ENCODE results near the gene ULBP2.
"Not testable (repeated sequence)": the region's sequence is repeated elsewhere in the genome, so short reads cannot be mapped to it uniquely, and the experiment has no call there.

ULBP2 gene

DNA sequence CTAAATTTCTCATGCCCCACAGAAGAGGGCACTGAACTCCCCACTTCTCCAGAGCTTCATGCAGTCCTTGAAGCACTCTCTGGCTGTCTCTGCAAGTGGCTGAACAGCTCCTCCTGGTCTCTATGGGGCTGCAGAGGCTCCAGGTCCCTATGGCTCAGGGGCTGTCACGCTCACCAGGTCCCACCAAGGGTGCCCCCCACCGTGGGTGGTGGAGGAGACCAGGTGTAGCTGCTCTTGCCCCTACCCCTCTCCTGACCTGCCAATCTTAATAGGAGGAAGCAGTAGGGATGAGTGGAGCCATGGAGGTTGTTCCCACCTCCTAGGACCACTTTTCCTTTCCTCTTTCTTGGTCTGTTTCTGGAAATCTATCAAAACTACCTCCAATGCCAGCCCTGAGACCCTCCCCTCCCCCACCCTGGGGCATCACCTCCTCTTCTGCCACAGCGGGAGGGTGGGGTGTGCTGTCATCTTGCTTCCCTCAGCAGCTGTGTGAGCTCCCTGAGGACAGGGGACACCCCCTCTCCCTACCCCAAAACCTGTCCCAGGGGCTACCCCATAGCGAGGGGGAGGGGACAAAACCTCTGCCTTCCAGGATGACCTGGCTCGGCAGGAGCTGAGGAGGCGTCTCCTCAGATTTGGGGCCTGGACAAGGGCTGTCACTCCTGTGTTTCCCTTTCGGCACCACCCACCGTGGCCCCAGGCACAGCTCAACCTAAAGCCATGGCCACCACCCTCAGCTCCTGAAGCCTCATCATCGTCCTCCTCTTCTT lies 31.9 kb upstream of the ULBP2 start:
- DNase-seq (ENCODE audit: low read depth) = no peak

DNA sequence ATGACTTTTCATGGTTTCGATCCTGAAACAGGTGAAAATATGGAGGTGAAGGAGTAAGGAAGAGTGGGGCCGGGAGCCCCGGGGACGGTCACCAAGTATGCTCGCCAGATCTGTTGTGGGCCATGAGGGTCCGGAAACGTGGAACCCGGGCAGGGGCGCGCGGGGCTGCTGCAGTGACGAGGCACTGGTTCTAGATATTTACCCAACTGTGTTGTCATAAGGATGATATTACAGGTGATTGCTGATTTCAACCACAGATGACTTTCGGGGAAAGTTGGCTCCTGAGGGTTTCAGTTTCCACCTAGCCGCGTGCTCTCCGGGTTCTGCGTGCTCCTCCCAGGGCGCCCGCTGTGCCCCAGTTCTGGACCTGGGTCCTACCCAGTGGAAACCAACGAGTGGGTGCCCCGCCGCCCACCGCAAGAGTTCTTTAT lies 31.1 kb upstream of the ULBP2 start:
- DNase-seq (ENCODE audit: low read depth) = no peak

GRCh38 chr6:149912680-149913079 lies 29.1 kb upstream of the ULBP2 start:
- DNase-seq (ENCODE audit: low read depth) = not testable (repeated sequence)

DNA sequence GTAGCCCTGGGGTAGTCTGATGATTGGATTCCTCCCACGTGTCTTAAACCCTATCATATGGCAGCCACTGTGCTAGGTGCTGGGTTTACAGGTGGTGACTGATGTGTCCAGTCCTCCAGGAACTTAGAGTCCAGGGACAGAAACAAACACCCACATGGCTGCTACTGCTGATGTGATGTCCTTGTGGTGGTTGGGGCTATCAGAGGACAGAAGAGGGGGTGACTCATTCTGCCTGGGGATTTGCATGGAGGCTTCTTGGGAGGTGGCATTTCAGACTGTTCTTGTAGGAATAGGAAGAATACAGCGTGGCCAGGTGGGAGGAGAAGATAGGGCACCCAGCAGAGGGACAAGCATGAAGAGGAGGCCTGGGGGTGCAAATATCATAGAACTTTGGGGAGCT lies 28.7 kb upstream of the ULBP2 start:
- DNase-seq (ENCODE audit: low read depth) = no peak

DNA sequence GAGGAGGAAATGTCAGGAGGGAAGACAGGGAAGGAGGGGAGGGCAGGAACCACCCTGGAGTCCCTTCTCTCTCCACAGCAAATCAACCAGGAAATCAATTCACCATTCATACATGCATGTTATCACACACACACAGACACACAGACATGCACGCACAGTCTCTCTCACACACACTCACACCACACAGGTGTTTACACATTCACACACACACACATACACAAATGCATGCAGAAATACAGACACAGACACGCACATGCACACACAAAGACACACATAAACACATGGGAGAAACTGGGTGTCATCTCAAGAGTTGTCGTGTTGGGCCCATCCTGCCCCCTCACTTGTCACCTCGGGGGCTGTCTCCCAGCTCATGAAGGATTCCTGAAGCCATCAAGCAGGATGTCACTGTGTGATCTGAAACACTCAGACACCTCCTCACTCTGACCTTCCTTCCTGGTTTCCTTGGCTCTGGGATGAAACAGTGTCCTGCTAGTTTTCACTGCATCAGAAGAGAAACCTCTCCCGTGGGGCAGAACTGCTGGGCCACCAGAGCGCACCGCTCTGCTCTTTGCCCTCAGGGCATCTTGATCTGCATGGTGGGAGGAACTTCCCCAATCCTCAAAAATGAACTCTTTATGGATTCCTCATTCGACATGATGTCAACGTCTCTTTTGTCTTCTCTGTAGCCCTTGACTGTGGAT lies 28.1 kb upstream of the ULBP2 start:
- DNase-seq (ENCODE audit: low read depth) = no peak

DNA sequence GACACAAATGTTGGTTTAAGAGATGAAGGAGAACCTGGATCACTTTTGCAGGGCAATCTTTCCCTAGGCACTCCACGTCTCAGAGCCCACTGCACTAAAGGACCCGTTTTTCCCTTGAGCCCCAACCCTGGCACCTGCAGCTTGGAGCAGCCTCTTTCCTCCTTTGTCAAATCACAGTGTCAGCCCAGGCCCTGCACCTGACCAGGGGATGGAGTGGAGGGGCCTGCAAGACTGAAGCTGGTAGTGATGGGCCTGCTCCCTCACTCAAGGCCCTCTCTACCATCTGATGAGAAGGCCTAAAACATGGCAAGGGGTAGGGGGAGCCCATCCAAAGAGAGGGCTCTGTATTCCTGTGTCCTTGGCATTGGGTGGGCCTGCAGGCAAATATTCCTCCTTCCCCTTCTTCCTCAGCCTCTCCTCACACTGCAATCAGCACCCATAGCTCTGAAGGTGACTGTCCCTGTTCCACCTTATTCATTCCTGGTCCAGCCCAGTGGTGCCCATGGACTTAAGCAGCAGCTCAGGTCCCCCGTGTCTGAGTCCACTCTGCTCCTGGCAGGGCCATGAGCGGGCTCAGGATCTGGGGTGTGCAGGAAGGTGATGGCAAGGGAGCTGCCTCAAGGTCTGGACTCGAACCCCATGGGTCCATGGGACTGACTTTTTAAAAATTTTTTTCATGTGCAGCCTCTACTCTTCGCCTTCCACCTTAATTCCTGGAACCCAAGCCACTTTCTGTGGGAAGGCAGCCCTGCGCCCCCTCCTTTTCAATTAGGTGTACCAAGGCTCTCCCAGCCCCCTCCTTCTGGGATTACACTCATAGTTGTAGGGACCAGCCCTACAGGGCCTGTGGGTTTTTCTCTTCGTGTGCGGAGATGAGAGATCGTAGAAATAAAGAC lies 25.6 kb upstream of the ULBP2 start:
- DNase-seq (ENCODE audit: low read depth) = no peak

- no peak for DNase-seq (ENCODE audit: low read depth)
Observed at GRCh38 chr6:149917679-149918078, 24.1 kb upstream of the ULBP2 start.

GRCh38 chr6:149918151-149918905 lies 23.5 kb upstream of the ULBP2 start:
- no peak for DNase-seq (ENCODE audit: low read depth)

DNA sequence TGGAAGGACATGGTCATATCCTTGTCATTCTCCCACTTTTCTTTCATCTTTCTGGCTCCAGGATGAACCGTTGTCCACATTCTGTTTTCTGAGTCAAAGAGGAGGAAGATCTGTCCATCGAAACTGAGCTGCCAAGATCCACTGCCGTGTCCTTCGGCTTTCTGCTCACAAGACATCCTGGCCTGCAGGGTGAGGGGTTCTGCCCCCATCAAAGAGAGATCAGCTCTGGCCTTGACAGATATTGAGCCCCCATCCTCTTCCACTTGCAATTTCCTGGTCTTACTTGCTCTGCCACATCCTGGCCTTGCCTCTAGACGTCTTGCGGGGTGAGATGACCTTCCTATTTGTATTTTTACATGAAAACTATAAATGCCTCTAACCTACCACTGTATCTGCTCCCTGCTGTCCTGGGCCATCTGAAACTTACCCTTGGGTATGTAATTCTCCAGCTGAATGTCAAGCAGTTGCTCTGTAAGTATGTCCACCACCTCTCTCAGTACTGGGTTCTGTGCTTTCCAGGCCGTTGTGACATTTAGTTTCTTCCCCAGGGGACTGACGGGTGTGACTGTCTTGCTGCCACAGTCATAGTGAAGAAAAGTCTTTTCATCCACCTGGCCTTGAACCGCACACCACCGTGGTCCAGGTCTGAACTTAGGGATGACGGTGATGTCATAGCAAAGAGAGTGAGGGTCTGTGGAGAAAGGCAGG lies 22.5 kb upstream of the ULBP2 start:
- not testable (repeated sequence) for DNase-seq (ENCODE audit: low read depth)

GRCh38 chr6:149919834-149920225 lies 22.0 kb upstream of the ULBP2 start:
- DNase-seq (ENCODE audit: low read depth) = no peak

- no peak for DNase-seq (ENCODE audit: low read depth)
Observed at GRCh38 chr6:149921361-149921760, 20.5 kb upstream of the ULBP2 start.

DNA sequence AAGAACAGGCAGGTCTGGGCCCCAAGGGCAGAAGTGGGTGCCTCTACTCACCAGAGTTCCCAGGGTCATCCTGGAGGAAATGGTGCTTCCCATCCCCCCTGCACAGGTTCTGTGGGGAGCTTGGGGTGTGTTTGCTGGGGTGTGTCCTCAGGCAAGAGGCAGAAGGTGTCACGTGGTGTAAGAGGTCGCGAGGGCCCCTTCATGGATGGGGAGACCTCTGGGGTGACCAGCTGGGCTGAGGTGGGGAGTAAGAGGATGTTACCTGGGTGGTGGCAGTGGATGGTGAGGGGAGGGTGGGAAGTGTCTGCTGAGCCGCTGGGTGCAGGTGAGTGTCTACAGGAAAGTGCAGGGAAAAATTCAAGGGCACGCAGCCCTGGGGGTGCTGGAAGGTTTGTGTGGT lies 19.7 kb upstream of the ULBP2 start:
- DNase-seq (ENCODE audit: low read depth) = not testable (repeated sequence)

GRCh38 chr6:149922642-149923326 lies 19.0 kb upstream of the ULBP2 start, which contains the start of gene RAET1G:
Gene RAET1G, minus strand, starts transcription at chr6:149923121. Its CDS starts 111 bp downstream, at chr6:149923010.
- DNase-seq (ENCODE audit: low read depth) = peak; percentile 80

DNA sequence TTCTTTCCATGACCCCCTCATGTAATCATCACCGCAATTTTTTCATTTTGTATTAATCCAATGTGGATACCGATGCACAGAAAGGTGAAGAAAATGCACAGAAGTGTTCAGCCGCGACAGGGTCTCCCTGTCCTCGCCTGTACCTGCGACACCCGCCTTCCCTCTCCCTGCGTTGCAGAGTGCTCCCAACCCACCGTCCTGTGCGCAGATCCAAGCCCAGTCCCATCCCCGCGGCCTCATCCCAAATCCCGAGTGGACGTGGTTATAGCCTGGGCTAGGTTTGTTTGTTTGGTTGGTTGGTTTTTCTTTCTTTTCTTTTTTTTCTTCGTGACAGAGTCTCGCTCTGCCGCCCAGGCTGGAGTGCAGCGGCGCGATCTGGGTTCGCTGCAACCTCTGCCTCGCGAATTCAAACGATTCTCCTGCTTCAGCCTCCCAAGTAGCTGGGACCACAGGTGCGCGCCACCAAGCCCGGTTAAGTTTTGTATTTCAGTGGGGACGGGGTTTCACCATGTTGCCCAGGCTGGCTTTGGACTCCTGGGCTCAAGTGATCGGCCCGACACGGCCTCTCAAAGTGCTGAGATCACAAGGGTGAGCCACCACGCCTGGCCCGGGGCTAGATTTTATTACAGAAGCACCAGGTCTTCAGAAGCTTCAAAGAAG lies 18.4 kb upstream of the ULBP2 start:
- DNase-seq (ENCODE audit: low read depth) = no peak

DNA sequence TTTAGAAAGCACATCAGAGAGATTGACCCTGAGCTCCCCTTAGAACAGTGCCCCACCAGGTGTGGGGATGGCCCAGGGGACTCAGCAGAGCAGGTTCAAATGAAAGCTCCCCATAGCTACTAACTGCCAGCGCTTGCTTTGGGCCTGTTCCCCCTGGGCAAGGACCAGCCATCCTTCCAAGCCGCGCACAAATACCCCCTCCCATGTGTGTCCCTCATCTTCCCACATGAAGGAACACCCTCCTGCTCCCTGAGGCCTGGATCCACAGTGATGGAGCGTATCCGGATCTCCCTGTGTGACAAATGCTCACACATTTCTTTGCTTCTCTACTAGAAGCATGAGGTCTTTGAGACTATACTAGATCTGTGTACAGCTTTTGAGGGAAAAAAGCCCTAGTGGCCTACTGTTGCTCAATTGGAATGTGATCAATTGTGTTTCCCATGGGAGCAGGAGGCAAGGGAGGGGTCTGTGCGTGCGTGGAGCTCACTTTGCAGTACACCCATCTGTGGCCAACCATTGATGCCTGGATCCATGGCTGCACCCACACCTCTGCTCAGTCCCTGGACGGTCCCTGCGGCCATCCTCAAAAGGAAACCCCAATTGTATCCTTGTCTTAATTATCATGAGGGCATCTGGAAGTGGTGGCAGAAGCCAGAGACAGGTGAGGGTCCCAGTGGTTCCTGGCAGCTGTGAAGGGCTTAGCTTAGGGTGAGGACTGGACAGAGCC lies 17.4 kb upstream of the ULBP2 start:
- no peak for DNase-seq (ENCODE audit: low read depth)

DNA sequence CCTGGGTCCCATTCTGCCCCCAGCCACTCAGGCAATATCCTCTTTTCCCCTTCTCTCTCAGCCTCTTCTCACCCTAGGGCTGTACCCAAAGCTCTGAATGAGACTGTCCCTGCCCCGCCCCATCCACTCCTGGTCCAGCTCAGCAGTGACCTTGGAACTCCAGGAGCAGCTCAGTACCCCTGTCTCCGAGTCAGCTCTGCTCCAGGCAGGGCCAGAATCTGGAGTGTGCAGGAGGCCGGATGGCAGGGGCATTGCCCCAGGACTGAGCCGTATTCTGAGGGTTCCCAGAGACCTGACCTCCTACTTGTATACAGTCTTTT lies 16.9 kb upstream of the ULBP2 start:
- no peak for DNase-seq (ENCODE audit: low read depth)

DNA sequence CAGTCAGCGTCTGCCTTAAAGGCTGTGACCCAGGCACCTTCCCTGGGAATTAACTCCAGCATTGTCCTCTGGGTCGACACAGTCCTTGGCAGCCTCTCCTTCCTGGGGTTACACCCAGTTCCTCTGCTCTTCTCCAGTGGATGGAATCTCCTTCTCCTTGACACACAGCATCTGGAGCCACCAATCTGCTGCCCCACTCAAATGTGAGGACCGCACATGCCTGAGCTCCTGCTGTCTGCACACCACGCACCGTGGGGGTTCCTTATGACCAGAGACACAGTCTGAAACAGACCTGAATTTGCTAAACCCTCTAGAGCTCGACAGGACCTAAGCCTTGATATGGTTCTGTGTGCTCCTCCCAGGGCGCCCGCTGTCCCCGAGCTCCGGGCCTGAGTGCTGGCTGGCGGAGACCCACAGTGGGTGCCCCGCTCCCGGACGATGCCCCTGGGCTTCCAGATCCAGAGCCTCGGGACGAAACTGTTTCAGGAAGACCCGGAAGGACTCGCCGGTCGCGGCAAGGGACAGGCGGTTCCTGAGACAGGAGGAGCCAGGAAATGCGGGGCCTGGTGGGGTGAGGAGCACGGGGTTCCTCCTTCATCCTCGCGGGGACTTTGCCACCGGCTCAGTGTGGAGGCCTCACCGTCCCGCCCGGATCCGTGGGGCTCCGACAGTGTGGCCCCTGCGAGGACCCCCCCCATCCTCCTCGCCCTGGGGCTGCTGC lies 16.4 kb upstream of the ULBP2 start:
- DNase-seq (ENCODE audit: low read depth) = no peak

DNA sequence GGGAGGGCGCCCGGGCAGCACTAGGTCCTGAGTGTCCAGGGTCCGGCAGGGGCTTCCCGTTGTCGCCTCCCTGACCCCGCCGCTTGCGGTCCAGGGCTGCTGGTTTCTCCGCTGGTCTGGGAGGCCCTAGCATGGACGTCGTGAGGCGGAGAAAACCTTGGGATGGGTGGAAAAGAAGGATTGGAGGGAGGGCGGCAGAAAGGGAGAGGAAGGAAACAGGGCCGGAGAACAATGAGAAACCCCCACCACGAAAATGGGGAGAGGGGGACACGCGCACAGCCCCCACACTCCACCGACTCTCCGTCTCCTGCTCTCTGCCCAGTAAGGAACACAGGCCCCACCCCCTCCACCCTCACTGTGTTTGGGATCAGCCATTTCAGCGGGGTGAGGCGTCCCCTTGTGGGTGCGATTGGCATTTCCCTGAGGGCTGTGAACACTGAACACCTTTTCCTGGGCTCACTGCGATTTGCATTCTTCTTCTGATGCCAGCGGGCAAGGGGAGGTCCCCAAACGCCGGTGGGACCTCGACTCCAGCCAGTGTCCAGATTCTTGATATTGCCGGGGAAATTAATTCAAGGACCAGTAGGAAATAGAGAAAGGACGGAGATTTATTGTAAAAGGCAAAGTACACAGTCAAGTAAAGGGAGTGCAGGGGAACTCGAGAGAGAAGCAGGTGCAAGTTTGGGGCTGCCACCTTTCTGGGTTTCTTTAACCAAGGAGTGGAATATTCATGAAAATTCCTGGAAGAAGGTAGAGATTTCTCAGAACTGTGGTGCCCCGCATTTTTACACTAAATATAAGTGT lies 15.6 kb upstream of the ULBP2 start:
- DNase-seq (ENCODE audit: low read depth) = no peak

Data from non-pigmented ciliary epithelial cell (primary cell).